HepG2 (cell line): ENCODE results near the gene ATRIP. TPM values are rescaled to one million over a fixed set of nuclear protein-coding genes. Genes with fewer than 3 reads are reported as not detected.

Experiments
- ARID3A ChIP-seq: IDR thresholded peaks from 2 replicates; pipeline ENCODE4 v1.6.1; 2012; ENCODE audit warnings: low read depth, low read length, improper control_type of control experiment
- ARNTL ChIP-seq: sonication (generic); formaldehyde crosslinking; IDR thresholded peaks from 2 replicates; pipeline ENCODE4 v1.4.0; 2020; ENCODE audit warnings: mild to moderate bottlenecking, missing genetic modification reagents
- CBX2 ChIP-seq, 2 experiments: fragments of 200-600 bp in 1 of 2; sonication (generic); formaldehyde crosslinking in 1 of 2; IDR thresholded peaks; 2 replicates each; pipeline versions ENCODE4 v1.7.0 to v1.8.1; 2018 to 2022; ENCODE audit warnings: low read depth in 2 of 2, low read length in 1 of 2, mild to moderate bottlenecking in 1 of 2, missing genetic modification reagents in 1 of 2
- CENPX ChIP-seq: sonication (generic); formaldehyde crosslinking; IDR thresholded peaks from 2 replicates; pipeline ENCODE4 v1.9.0; 2021; ENCODE audit warnings: mild to moderate bottlenecking, missing genetic modification reagents, moderate library complexity
- ELK4 ChIP-seq: sonication (generic); formaldehyde crosslinking; IDR thresholded peaks from 2 replicates; pipeline ENCODE4 v1.9.0; 2021; ENCODE audit warnings: missing genetic modification reagents, borderline replicate concordance
- FOXO1 ChIP-seq: sonication (generic); formaldehyde crosslinking; IDR thresholded peaks from 2 replicates; pipeline ENCODE4 v1.4.0; 2020; ENCODE audit warnings: missing genetic modification reagents
- JUN ChIP-seq: sonication (generic); formaldehyde crosslinking; IDR thresholded peaks from 2 replicates; pipeline ENCODE4 v1.4.0; 2020; ENCODE audit warnings: mild to moderate bottlenecking, missing genetic modification reagents
- LCORL ChIP-seq, 2 experiments: fragments of 450-650 bp in 1 of 2; sonication (generic) in 1 of 2; formaldehyde crosslinking in 1 of 2; IDR thresholded peaks; 2 replicates each; pipeline versions ENCODE4 v1.5.0 to v1.6.1; 2017 to 2020; ENCODE audit warnings: antibody characterized with exemption in 1 of 2, missing genetic modification reagents in 1 of 2
- MEF2D ChIP-seq: sonication (generic); formaldehyde crosslinking; IDR thresholded peaks from 2 replicates; pipeline ENCODE4 v1.5.1; 2020; ENCODE audit warnings: mild to moderate bottlenecking, missing genetic modification reagents
- MEIS2 ChIP-seq: sonication (generic); formaldehyde crosslinking; IDR thresholded peaks from 2 replicates; pipeline ENCODE4 v1.9.0; 2021; ENCODE audit warnings: mild to moderate bottlenecking, missing genetic modification reagents
- NCOA5 ChIP-seq: sonication (generic); formaldehyde crosslinking; IDR thresholded peaks from 2 replicates; pipeline ENCODE4 v1.4.0; 2020; ENCODE audit warnings: missing genetic modification reagents
- NR3C1 ChIP-seq: sonication (generic); formaldehyde crosslinking; IDR thresholded peaks from 2 replicates; pipeline ENCODE4 v1.4.0; 2020; ENCODE audit warnings: missing genetic modification reagents
- PLSCR1 ChIP-seq: sonication (generic); formaldehyde crosslinking; IDR thresholded peaks from 2 replicates; pipeline ENCODE4 v1.5.0; 2020; ENCODE audit warnings: missing genetic modification reagents, mild to moderate bottlenecking, borderline replicate concordance
- RARG ChIP-seq: sonication (generic); formaldehyde crosslinking; IDR thresholded peaks from 2 replicates; pipeline ENCODE4 v1.4.0; 2020; ENCODE audit warnings: low read depth, mild to moderate bottlenecking, missing genetic modification reagents
- RFX3 ChIP-seq: IDR thresholded peaks from 2 replicates; pipeline ENCODE4 v1.6.1; 2016; ENCODE audit warnings: missing biosample characterization, missing genetic modification reagents
- SOX13 ChIP-seq, 3 experiments: fragments of 450-650 bp in 1 of 3; sonication (generic) in 1 of 3; formaldehyde crosslinking in 1 of 3; IDR thresholded peaks in 2 of 3; conservative IDR thresholded peaks in 1 of 3; 2 replicates each; pipeline versions ENCODE4 v1.5.0 to v1.6.1; 2016 to 2020; ENCODE audit warnings: antibody characterized with exemption in 1 of 3, mild to moderate bottlenecking in 1 of 3, missing compliant biosample characterization in 1 of 3, missing genetic modification reagents in 1 of 3, moderate library complexity in 1 of 3
- SP1 ChIP-seq, 2 experiments: fragments of 450-650 bp in 1 of 2; sonication (generic) in 1 of 2; formaldehyde crosslinking in 1 of 2; IDR thresholded peaks; 2 replicates each; pipeline versions ENCODE4 v1.4.0 to v1.6.1; 2016 to 2020; ENCODE audit warnings: missing genetic modification reagents in 1 of 2
- SP140L ChIP-seq: sonication (generic); formaldehyde crosslinking; IDR thresholded peaks from 2 replicates; pipeline ENCODE4 v1.4.0; 2020; ENCODE audit warnings: missing genetic modification reagents, borderline replicate concordance
- SSRP1 ChIP-seq: IDR thresholded peaks from 2 replicates; pipeline ENCODE4 v1.6.1; 2016; ENCODE audit warnings: control low read depth
- ZBTB2 ChIP-seq: sonication (generic); formaldehyde crosslinking; IDR thresholded peaks from 2 replicates; pipeline ENCODE4 v1.8.0; 2022; ENCODE audit warnings: low read depth, missing genetic modification reagents
- ZNF274 ChIP-seq: sonication (generic); formaldehyde crosslinking; IDR thresholded peaks from 2 replicates; pipeline ENCODE4 v1.5.1; 2020; ENCODE audit warnings: mild to moderate bottlenecking, missing genetic modification reagents
- ZNF704 ChIP-seq: sonication (generic); formaldehyde crosslinking; IDR thresholded peaks from 2 replicates; pipeline ENCODE4 v1.8.1; 2023; ENCODE audit warnings: mild to moderate bottlenecking, inconsistent platforms, moderate library complexity, missing genetic modification reagents, borderline replicate concordance
- ZNF761 ChIP-seq: sonication (generic); formaldehyde crosslinking; conservative IDR thresholded peaks from 2 replicates; pipeline ENCODE4 v1.4.0; 2020; ENCODE audit warnings: mild to moderate bottlenecking, missing genetic modification reagents
- polyA plus RNA-seq, 8 experiments: library from polyadenylated mRNA; depleted of rRNA in 3 of 8; stranded (reverse) in 7 of 8; unstranded in 1 of 8; fragments of >200 nt; fragmentation: Illumina TruSeq in 4 of 8; extraction: Trizol in 4 of 8; gene quantifications; 2 replicates each; pipeline versions ENCODE4 v1.2.1 to v1.2.3, GENCODE V29; 2011 to 2016; ENCODE audit warnings: low read depth in 4 of 8, missing spikeins in 1 of 8, mixed read lengths in 1 of 8; ENCODE audit not compliant: insufficient read depth in 1 of 8
- total RNA-seq, 5 experiments: library from RNA; depleted of rRNA; stranded (reverse); fragments of >200 nt; fragmentation: Illumina TruSeq; extraction: Trizol; gene quantifications; 2 replicates each; pipeline ENCODE4 v1.2.3, GENCODE V29; 2016; ENCODE audit warnings: low read depth in 1 of 5

Gene ATRIP
- total and polyA plus RNA-seq, 2 of the 13 experiments (the other 11 are each of a cell fraction or from before 2014, with no cell fraction given), result 5.1 to 12.5 TPM

GRCh38 chr3:48435774-48436476, 10.6 kb upstream of the ATRIP start (continued):
- no peak for TF ChIP-seq FOXO1 (CRISPR knock-in tag)
- TF ChIP-seq MEF2D (CRISPR knock-in tag), result 0 out of 2 replicates have a peak, but pooled peaks have one; percentile 53
- no peak for TF ChIP-seq LCORL (IDR thresholded peaks at IDR 0.05)
- TF ChIP-seq LCORL (CRISPR knock-in tag; IDR thresholded peaks at IDR 0.05), result peak; percentile 60; the same call in 1 of the 2 replicates
- TF ChIP-seq SP140L, result no peak
- TF ChIP-seq ZNF761 (CRISPR knock-in tag), result no peak
- TF ChIP-seq CENPX (CRISPR knock-in tag), result no peak
- no peak for TF ChIP-seq SSRP1
- no peak for TF ChIP-seq RARG (CRISPR knock-in tag)
- no peak for TF ChIP-seq SP1 (IDR thresholded peaks at IDR 0.05)
- TF ChIP-seq SP1 (CRISPR knock-in tag; IDR thresholded peaks at IDR 0.05), result peak; percentile 34; the same call in 1 of the 2 replicates
- no peak for TF ChIP-seq JUN (CRISPR knock-in tag)
- no peak for TF ChIP-seq MEIS2 (CRISPR knock-in tag)
- TF ChIP-seq ELK4 (CRISPR knock-in tag), result no peak
- no peak for TF ChIP-seq PLSCR1 (CRISPR knock-in tag)
- no peak for TF ChIP-seq NR3C1 (CRISPR knock-in tag)
- 0 out of 2 replicates have a peak, but pooled peaks have one; percentile 30 for TF ChIP-seq ZNF704 (CRISPR knock-in tag)
- no peak for TF ChIP-seq SOX13 (IDR thresholded peaks at IDR 0.05)
- no peak for TF ChIP-seq SOX13 (CRISPR knock-in tag; conservative IDR thresholded peaks at IDR 0.05 in 1 of 2, IDR thresholded peaks at IDR 0.05 in 1 of 2)
- TF ChIP-seq ZBTB2, result no peak
- TF ChIP-seq ZNF274 (CRISPR knock-in tag), result no peak; the same call in 1 of the 2 replicates
- TF ChIP-seq RFX3, result no peak
- TF ChIP-seq CBX2 (IDR thresholded peaks at IDR 0.05; ENCODE audit: low read depth, low read length), result no peak
- TF ChIP-seq CBX2 (CRISPR knock-in tag; IDR thresholded peaks at IDR 0.05; ENCODE audit: low read depth), result no peak
- no peak for TF ChIP-seq NCOA5 (CRISPR knock-in tag)
- no peak for TF ChIP-seq ARNTL (CRISPR knock-in tag)
- no peak for TF ChIP-seq ARID3A
